Vagina (tissue), 2 donors: Measurements from ENCODE around the gene VN1R4. TPM values are rescaled to one million over a fixed set of nuclear protein-coding genes. Genes with fewer than 3 reads are reported as not detected.
"Not testable (repeated sequence)": the region's sequence is repeated elsewhere in the genome, so short reads cannot be mapped to it uniquely, and the experiment has no call there.

Experiments
- DNase-seq, 2 donors: peaks; one replicate each; pipeline ENCODE4 v3.0.0-alpha.2; 2017; ENCODE audit errors: extremely low spot score in 2 of 2
- H3K27ac ChIP-seq: fragments of 200-600 bp; sonication (generic); one replicate; pipeline ENCODE4 v1.5.1; 2019
- H3K27me3 ChIP-seq: fragments of 200-600 bp; sonication (generic); one replicate; pipeline ENCODE4 v1.5.1; 2019
- H3K36me3 ChIP-seq, 2 donors: fragments of 200-600 bp; sonication (generic); one replicate each; pipeline ENCODE4 v1.5.1; 2017 to 2019
- H3K4me1 ChIP-seq: fragments of 200-600 bp; sonication (generic); one replicate; pipeline ENCODE4 v1.5.1; 2019
- H3K4me3 ChIP-seq, 2 donors: fragments of 200-600 bp; sonication (generic); 1 replicate in 1 of 2; 2 replicates in 1 of 2; pipeline ENCODE4 v1.5.1; 2016 to 2019
- H3K9me3 ChIP-seq: fragments of 200-600 bp; sonication (generic); one replicate; pipeline ENCODE4 v1.5.1; 2019
- POLR2A ChIP-seq, 2 donors: fragments of 450-650 bp; IDR thresholded peaks; one replicate each; pipeline ENCODE4 v1.6.1; 2017; ENCODE audit warnings: antibody characterized with exemption in 2 of 2, mild to moderate bottlenecking in 2 of 2, moderate library complexity in 2 of 2
- POLR2AphosphoS5 ChIP-seq, 2 donors: sonication (generic); formaldehyde crosslinking; IDR thresholded peaks; one replicate each; pipeline ENCODE4 v1.9.0; 2017; ENCODE audit warnings: antibody characterized with exemption in 2 of 2, mild to moderate bottlenecking in 2 of 2, low read depth in 1 of 2; ENCODE audit not compliant: insufficient read depth in 1 of 2
- intact Hi-C: fragments of 100-400 bp; cut with DNase I; formaldehyde crosslinking; loops from one replicate; pipeline ENCODE4 v1.15.1; 2023
- total RNA-seq: library from RNA; depleted of rRNA; stranded (reverse); fragments of >200 nt; gene quantifications from one replicate; pipeline ENCODE4 v1.2.3, GENCODE V29; 2016
- TF ChIP-seq, protein P1 (sequence below), 3 experiments: fragments of 450-650 bp in 2 of 3; fragments of 200-600 bp in 1 of 3; sonication (generic) in 1 of 3; IDR thresholded peaks; one replicate each; pipeline ENCODE4 v1.5.1; 2017 to 2019; ENCODE audit warnings: antibody characterized with exemption in 3 of 3, mild to moderate bottlenecking in 2 of 3, moderate library complexity in 2 of 3

Gene VN1R4, protein sequence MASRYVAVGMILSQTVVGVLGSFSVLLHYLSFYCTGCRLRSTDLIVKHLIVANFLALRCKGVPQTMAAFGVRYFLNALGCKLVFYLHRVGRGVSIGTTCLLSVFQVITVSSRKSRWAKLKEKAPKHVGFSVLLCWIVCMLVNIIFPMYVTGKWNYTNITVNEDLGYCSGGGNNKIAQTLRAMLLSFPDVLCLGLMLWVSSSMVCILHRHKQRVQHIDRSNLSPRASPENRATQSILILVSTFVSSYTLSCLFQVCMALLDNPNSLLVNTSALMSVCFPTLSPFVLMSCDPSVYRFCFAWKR
- total RNA-seq: not detected

DNA sequence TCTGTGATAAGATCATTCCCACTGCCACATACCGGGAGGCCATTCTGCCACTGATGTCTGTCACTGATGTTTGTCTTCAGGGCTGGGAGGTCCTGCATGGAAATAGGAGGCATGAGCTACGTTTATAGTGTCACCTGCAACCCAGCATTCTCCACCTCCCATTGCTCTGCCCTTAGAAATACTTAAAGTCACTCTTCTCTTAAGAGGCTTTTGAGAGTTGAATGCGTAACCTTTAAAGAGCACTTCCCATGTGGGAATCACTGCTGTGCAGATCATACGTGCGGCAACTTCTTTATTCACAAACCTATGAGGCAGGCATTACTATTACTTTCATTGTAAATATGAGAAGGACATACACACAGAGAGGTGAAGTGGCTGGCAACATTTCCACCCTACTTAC lies at the start of gene VN1R4:
VN1R4 (minus strand) TSS at position 101 of the 400 bp plus-strand sequence; CDS start at position 43, 58 bp downstream.
- intact Hi-C loops, H3K4me1 ChIP-seq, H3K9me3 ChIP-seq, DNase-seq, H3K4me3 ChIP-seq, H3K27me3 ChIP-seq, H3K27ac ChIP-seq, H3K36me3 ChIP-seq: not testable (repeated sequence)

DNA sequence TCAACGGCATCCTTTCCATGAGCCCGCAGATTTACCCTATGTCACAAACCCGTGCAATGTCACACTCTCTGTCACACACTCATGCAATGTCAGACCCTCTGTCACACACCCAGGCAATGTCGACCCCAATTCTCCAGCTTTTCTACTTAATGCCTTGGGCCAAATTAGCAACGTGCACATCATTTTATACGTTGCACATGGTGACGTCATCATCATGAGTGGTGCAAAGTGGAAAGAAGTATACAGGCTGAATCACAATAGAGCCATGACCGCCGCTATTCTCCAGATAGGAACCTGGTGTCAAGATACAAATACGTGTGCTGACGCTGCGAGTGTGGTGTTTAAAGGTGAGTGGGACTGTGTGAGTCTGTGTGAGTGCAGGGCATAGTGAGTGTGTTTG lies 44.4 kb upstream of the VN1R4 start:
- Histone ChIP-seq H3K4me1 (no peaks in the 10 kb centered on the region), H3K9me3 (no peaks in the 10 kb centered on the region), H3K27ac (no peak overlapping the region), H3K4me3 (no peak overlapping the region), H3K27me3 (no peaks in the 10 kb centered on the region), H3K36me3 (no peaks in the 10 kb centered on the region)
- TF ChIP-seq, protein P1, sequence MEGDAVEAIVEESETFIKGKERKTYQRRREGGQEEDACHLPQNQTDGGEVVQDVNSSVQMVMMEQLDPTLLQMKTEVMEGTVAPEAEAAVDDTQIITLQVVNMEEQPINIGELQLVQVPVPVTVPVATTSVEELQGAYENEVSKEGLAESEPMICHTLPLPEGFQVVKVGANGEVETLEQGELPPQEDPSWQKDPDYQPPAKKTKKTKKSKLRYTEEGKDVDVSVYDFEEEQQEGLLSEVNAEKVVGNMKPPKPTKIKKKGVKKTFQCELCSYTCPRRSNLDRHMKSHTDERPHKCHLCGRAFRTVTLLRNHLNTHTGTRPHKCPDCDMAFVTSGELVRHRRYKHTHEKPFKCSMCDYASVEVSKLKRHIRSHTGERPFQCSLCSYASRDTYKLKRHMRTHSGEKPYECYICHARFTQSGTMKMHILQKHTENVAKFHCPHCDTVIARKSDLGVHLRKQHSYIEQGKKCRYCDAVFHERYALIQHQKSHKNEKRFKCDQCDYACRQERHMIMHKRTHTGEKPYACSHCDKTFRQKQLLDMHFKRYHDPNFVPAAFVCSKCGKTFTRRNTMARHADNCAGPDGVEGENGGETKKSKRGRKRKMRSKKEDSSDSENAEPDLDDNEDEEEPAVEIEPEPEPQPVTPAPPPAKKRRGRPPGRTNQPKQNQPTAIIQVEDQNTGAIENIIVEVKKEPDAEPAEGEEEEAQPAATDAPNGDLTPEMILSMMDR (IDR thresholded peaks at IDR 0.05): no peak
- no peak for TF ChIP-seq POLR2AphosphoS5 (IDR thresholded peaks at IDR 0.05; ENCODE audit: insufficient read depth in 1 of 2, low read depth in 1 of 2)
- TF ChIP-seq POLR2A (IDR thresholded peaks at IDR 0.05): no peak
- intact Hi-C loops: no loop called here
- no peak for DNase-seq

DNA sequence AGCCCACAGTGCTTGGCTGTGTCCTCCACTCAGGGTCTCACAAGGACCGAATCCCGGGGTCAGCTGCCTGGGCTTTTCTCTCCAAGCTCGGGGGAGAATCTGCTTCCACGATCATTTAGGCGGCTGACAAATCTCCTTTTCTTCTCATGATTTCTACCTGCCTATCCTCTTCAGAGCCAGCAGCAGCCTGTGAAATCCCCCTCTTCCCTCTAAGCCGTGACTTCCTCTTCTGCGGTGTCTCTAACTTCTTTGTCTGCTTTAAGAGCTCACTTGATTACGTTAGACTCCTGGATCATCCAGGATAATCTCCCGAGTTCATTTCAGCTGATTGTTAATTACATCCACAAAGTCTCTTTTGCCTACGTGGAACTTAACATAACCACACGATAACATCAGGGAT lies 43.5 kb upstream of the VN1R4 start:
- no peak overlapping the region for H3K27ac ChIP-seq
- H3K4me1 ChIP-seq: no peaks in the 10 kb centered on the region
- intact Hi-C loops: no loop called here
- no peak overlapping the region for H3K4me3 ChIP-seq
- DNase-seq: no peak
- no peak for TF ChIP-seq POLR2AphosphoS5 (IDR thresholded peaks at IDR 0.05; ENCODE audit: insufficient read depth in 1 of 2, low read depth in 1 of 2)
- TF ChIP-seq, protein P1 (IDR thresholded peaks at IDR 0.05): no peak
- TF ChIP-seq POLR2A (IDR thresholded peaks at IDR 0.05): no peak
- no peaks in the 10 kb centered on the region for H3K9me3 ChIP-seq
- H3K36me3 ChIP-seq: no peaks in the 10 kb centered on the region
- H3K27me3 ChIP-seq: no peaks in the 10 kb centered on the region

DNA sequence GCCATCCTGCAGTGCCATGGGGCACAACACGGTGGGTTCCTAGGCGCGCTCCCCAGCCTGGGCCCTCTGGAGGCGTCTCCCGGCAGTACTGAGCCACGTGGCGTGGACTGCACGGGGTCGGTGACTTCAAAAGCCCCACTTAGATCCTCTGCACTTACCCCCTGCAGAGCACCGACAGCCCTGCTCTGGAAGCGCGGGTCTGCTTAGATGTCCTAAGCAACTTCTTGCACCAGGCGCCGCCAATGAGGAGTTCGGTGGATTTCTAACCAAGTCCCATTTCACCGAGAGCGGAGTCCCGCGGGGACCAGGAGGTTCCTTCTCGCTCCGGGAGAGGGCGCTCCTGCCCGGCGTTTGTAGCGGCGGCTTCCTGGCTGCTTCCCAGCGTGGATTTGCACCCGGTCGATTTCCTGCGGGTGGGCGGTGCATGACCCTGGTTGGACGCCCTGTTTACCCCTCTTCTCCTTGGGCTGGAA lies 40.9 kb upstream of the VN1R4 start:
- TF ChIP-seq, protein P1 (IDR thresholded peaks at IDR 0.05): no peak
- TF ChIP-seq POLR2AphosphoS5 (IDR thresholded peaks at IDR 0.05; ENCODE audit: insufficient read depth in 1 of 2, low read depth in 1 of 2): no peak
- no peak for TF ChIP-seq POLR2A (IDR thresholded peaks at IDR 0.05)
- Histone ChIP-seq H3K27me3 (no peaks in the 10 kb centered on the region), H3K4me3 (no peak overlapping the region), H3K36me3 (no peaks in the 10 kb centered on the region), H3K4me1 (no peaks in the 10 kb centered on the region), H3K27ac (no peak overlapping the region), H3K9me3 (no peaks in the 10 kb centered on the region)
- no peak for DNase-seq
- intact Hi-C loops: no loop called here

DNA sequence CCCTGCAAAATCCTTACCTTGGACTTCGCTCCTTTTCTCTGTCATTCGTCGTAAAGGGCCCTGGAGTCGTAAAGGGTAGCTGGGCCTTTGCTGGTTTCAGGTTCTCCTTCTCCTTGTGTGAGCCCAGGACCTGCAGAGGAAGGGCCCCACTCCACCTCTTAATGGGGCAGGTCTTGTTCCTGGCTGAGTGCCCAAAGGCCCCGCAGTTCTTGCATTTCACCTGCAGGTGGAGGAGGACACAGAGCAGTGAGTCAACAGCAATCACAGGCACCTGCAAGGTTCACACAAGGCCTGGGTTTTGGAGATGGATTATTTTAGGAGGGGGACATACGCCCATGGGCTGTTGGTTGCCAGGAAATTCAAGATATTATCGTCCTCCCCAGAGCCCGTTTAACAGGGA lies 33.8 kb upstream of the VN1R4 start:
- H3K4me1 ChIP-seq, intact Hi-C loops, H3K36me3 ChIP-seq, H3K4me3 ChIP-seq, H3K9me3 ChIP-seq, H3K27me3 ChIP-seq, DNase-seq, H3K27ac ChIP-seq: not testable (repeated sequence)

DNA sequence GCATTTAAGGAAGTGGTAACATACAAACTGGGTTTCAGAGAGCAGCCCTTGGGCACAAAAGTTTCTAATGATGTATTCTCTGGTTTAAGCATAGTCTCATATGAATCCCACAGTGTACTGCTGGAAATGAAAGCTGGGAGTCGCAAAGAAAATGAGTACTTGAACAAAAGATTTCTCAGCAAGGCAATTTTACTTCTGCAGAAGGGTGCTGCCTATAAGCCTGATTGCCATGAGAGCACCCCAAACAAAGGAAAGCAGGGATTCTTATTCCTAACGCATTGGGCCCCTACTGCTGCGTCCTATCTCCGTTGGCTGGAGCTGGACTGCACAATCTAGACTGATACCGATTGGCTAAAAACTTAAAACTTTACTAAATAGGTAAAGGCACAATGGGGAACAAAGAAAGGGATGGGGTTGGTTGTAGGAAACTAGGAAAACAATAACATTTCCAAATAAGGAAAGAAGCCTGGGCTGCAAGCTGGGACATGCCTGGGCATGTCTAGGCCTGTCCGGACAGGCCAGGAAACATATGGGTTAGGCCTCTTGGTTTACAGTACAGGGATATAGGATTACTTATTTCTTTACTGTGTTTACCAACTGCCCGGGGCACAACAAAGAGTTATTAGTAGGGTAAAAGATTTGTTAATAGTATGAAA lies 27.4 kb upstream of the VN1R4 start:
- Histone ChIP-seq H3K36me3 (no peaks in the 10 kb centered on the region), H3K4me1 (no peaks in the 10 kb centered on the region), H3K27me3 (no peaks in the 10 kb centered on the region), H3K27ac (no peak overlapping the region), H3K9me3 (peaks cover 4% of the 10 kb centered on the region), H3K4me3 (no peak overlapping the region)
- DNase-seq: no peak
- intact Hi-C loops: no loop called here
- TF ChIP-seq, protein P1 (IDR thresholded peaks at IDR 0.05): no peak
- TF ChIP-seq POLR2A (IDR thresholded peaks at IDR 0.05) (no peak), POLR2AphosphoS5 (IDR thresholded peaks at IDR 0.05; ENCODE audit: insufficient read depth in 1 of 2, low read depth in 1 of 2) (no peak)
